MCF 10A (cell line): ENCODE data around the gene PPM1G. TPM values are rescaled to one million over a fixed set of nuclear protein-coding genes. Genes with fewer than 3 reads are reported as not detected.

ENCODE experiments used
- BruUV-seq: library from RNA; stranded (reverse); fragments of 400-500 nt; replicated peaks from 2 replicates; lab custom pipeline; 2021; lab: Mats Ljungman, UMichigan
- CTCF ChIA-PET: fragments of 300-600 bp; sonication (Branson Sonifier 250); formaldehyde crosslinking; extraction: SDS; loops from one replicate; lab custom pipeline; 2021; ENCODE audit warnings: antibody characterized with exemption, inconsistent platforms; lab: Yijun Ruan, JAX
- POLR2A ChIA-PET: fragments of 300-600, 350-650 bp; sonication (Branson Sonifier 250); formaldehyde crosslinking; extraction: SDS; loops from one replicate; lab custom pipeline; 2020; ENCODE audit warnings: antibody characterized with exemption, inconsistent platforms; lab: Yijun Ruan, JAX
- DNase-seq: peaks from one replicate; pipeline ENCODE4 v3.0.0-alpha.2; 2018; ENCODE audit not compliant: unreplicated experiment
- H3K27ac Mint-ChIP-seq: one replicate; pipeline ENCODE4 v1.8.0; 2022; ENCODE audit warnings: mild to moderate bottlenecking, low read depth, mixed read lengths; ENCODE audit not compliant: unreplicated experiment
- H3K27me3 Mint-ChIP-seq: one replicate; pipeline ENCODE4 v1.8.0; 2022; ENCODE audit warnings: mixed read lengths; ENCODE audit not compliant: insufficient read depth, unreplicated experiment
- H3K36me3 Mint-ChIP-seq: one replicate; pipeline ENCODE4 v1.8.0; 2022; ENCODE audit warnings: mild to moderate bottlenecking, moderate library complexity, mixed read lengths; ENCODE audit not compliant: insufficient read depth, unreplicated experiment
- H3K4me1 Mint-ChIP-seq: one replicate; pipeline ENCODE4 v1.8.0; 2022; ENCODE audit warnings: mixed read lengths; ENCODE audit not compliant: insufficient read depth, unreplicated experiment
- H3K4me3 Mint-ChIP-seq: one replicate; pipeline ENCODE4 v1.8.0; 2022; ENCODE audit warnings: mild to moderate bottlenecking, moderate library complexity, mixed read lengths; ENCODE audit not compliant: unreplicated experiment
- H3K9me3 Mint-ChIP-seq: one replicate; pipeline ENCODE4 v1.8.0; 2022; ENCODE audit warnings: mixed read lengths; ENCODE audit not compliant: unreplicated experiment
- intact Hi-C: fragments of 100-400 bp; cut with micrococcal nuclease; formaldehyde crosslinking; loops from 2 replicates; pipeline ENCODE4 v1.14.1; 2022
- total RNA-seq: library from RNA; stranded (reverse); gene quantifications from 2 replicates; pipeline ENCODE4 v1.2.3, GENCODE V29; 2022
- TF ChIP-seq, protein P1 (sequence below): fragments of 200-600 bp; IDR thresholded peaks from one replicate; pipeline ENCODE4 v1.8.0; 2022; ENCODE audit warnings: antibody characterized with exemption, mild to moderate bottlenecking; ENCODE audit not compliant: unreplicated experiment

PPM1G gene
- total RNA-seq, 1 experiment from 2014 or later = 123 TPM

DNA sequence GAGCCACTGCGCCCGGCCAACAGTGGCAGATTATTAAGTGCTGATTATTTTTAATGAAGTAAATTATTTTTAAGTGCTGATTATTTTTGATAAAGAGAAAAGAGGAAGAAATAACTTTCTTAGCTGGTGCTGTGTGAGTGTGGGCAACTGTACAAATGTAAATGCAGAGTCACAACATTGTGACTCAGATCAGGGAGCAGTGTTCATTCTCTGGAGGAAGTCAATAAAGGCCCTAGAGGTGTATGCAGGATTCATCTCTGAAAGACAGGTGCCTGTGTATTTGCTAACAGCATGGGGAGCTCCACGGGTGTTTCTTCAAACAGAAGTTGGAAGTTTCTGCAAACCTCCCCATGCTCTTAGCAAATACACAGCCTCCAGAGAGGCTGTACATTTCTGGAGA is 39.0 kb upstream of the PPM1G start:
- Mint-ChIP-seq H3K27me3 (no peaks in the 10 kb centered on the region), H3K9me3 (no peaks in the 10 kb centered on the region), H3K4me1 (peaks cover 9% of the 10 kb centered on the region), H3K27ac (no peak overlapping the region), H3K36me3 (peaks cover 35% of the 10 kb centered on the region), H3K4me3 (no peak overlapping the region)
- ChIA-PET POLR2A (interaction anchor here (0.6 to 3.3 kb wide), 3 partner anchors 16 to 41 kb away, joined by 3 to 27 read pairs (median 4); partner anchors contain the start of genes IFT172 and PPM1G), CTCF (interaction anchor here (0.6 kb wide), 1 partner anchor 18 kb away, joined by 4 read pairs; no protein-coding TSS in a partner anchor)
- BruUV-seq = no TSS peak
- DNase-seq = no peak
- intact Hi-C loops = no loop called here
- TF ChIP-seq, protein P1, sequence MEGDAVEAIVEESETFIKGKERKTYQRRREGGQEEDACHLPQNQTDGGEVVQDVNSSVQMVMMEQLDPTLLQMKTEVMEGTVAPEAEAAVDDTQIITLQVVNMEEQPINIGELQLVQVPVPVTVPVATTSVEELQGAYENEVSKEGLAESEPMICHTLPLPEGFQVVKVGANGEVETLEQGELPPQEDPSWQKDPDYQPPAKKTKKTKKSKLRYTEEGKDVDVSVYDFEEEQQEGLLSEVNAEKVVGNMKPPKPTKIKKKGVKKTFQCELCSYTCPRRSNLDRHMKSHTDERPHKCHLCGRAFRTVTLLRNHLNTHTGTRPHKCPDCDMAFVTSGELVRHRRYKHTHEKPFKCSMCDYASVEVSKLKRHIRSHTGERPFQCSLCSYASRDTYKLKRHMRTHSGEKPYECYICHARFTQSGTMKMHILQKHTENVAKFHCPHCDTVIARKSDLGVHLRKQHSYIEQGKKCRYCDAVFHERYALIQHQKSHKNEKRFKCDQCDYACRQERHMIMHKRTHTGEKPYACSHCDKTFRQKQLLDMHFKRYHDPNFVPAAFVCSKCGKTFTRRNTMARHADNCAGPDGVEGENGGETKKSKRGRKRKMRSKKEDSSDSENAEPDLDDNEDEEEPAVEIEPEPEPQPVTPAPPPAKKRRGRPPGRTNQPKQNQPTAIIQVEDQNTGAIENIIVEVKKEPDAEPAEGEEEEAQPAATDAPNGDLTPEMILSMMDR = no peak

DNA sequence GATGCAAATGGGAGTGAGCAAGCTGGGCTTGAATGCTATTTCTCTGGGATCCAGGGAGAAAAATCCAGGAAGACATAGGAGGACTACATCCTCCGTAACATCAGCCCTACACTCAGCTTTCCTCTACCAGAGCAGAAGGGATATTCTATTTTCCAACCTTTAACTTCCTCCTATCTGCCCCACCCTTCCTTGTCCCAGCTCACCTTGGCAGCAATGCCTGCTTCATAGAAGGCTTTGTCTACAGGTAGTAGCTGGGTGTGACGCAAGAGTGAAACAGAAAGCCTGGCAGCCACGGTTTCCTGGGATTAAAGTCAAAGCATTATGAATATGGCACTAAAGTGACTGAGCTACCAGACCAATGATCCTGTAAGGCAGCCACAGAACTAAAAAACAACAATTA is 36.7 kb upstream of the PPM1G start:
- Mint-ChIP-seq H3K4me3 (no peak overlapping the region), H3K36me3 (peaks cover 53% of the 10 kb centered on the region)

DNA sequence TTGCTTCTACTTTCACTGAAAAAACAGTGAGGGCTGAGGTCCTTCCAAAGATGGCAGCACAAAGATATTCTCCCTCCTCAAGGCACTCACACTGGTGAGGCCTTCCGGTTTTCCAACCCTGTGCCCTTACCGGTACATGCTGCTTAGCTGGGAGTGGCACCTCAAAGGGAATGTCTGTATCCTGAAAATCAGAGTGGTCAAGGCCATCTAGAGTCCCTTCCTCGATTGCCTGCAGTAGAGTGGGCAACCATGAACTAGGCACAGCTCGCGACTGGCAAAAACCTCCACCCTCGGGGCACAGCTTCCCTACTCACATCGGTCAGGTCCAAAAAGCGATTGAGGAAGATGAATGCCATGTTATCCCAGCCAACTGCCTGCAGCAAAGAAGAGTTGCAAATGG is 36.2 kb upstream of the PPM1G start:
- DNase-seq = no peak
- intact Hi-C loops = no loop called here
- H3K4me1 Mint-ChIP-seq = peaks cover 9% of the 10 kb centered on the region
- H3K36me3 Mint-ChIP-seq = peaks cover 57% of the 10 kb centered on the region
- H3K27ac Mint-ChIP-seq = no peak overlapping the region
- TF ChIP-seq, protein P1 = no peak
- H3K9me3 Mint-ChIP-seq = no peaks in the 10 kb centered on the region
- no peaks in the 10 kb centered on the region for H3K27me3 Mint-ChIP-seq
- ChIA-PET CTCF (interaction anchor here (0.7 to 1.4 kb wide), 3 partner anchors 36 to 76 kb away, joined by 3 to 5 read pairs (median 4); no protein-coding TSS in a partner anchor), POLR2A (interaction anchor here (0.8 to 5.2 kb wide), 13 partner anchors 10 to 218 kb away, joined by 3 to 51 read pairs (median 5); partner anchors contain the start of genes CCDC121, EIF2B4, GPN1 and NRBP1)
- H3K4me3 Mint-ChIP-seq = no peak overlapping the region
- no TSS peak for BruUV-seq

More for the DNA sequence above, 36.7 kb upstream of the PPM1G start:
- ChIA-PET POLR2A (interaction anchor here (0.8 to 5.2 kb wide), 13 partner anchors 10 to 218 kb away, joined by 3 to 51 read pairs (median 5); partner anchors contain the start of genes CCDC121, EIF2B4, GPN1 and NRBP1), CTCF (interaction anchor here (0.5 to 1.4 kb wide), 4 partner anchors 21 to 77 kb away, joined by 3 to 5 read pairs (median 4); no protein-coding TSS in a partner anchor)
- peak; percentile 88 for DNase-seq
- intact Hi-C loops = no loop called here
- no peak overlapping the region for H3K27ac Mint-ChIP-seq
- H3K4me1 Mint-ChIP-seq = peaks cover 9% of the 10 kb centered on the region
- H3K9me3 Mint-ChIP-seq = no peaks in the 10 kb centered on the region
- TF ChIP-seq, protein P1 = no peak
- BruUV-seq = no TSS peak
- H3K27me3 Mint-ChIP-seq = no peaks in the 10 kb centered on the region

DNA sequence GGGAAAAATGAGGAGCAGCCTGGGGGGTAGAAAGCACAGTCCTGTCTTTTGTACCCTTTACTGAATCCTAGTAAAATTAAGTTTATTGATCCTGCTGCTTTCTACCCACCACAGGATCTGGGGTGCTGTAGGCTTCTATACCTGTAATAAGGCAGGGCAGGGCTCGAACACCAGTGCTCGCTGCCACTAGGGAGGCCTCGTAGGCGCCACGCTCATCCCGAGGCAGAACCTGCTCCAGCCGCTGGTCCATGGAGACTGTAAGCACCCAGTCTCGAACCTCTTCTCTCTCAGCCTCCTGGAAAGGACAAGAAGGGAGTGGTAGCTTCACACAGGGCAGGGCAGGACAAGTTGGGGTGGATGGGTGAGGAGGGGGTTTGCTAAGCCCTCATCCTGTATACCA is 35.8 kb upstream of the PPM1G start:
- DNase-seq = no peak
- intact Hi-C loops = no loop called here
- ChIA-PET CTCF (interaction anchor here (0.7 to 1.4 kb wide), 2 partner anchors 38 to 184 kb away, joined by 4 to 5 read pairs; partner anchors contain the start of genes CCDC121 and GPN1), POLR2A (interaction anchor here (1.3 to 5.2 kb wide), 5 partner anchors 15 to 183 kb away, joined by 5 to 51 read pairs (median 11); partner anchors contain the start of genes CCDC121, EIF2B4, GPN1 and NRBP1)
- BruUV-seq = no TSS peak
- Mint-ChIP-seq H3K27me3 (no peaks in the 10 kb centered on the region), H3K4me3 (no peak overlapping the region), H3K27ac (no peak overlapping the region), H3K36me3 (peaks cover 62% of the 10 kb centered on the region), H3K4me1 (peaks cover 9% of the 10 kb centered on the region), H3K9me3 (no peaks in the 10 kb centered on the region)
- TF ChIP-seq, protein P1 = no peak
